Measurements from ENCODE around the gene UPK1B.
"Not testable (repeated sequence)": the region's sequence is repeated elsewhere in the genome, so short reads cannot be mapped to it uniquely, and the experiment has no call there.

The UPK1B gene

DNA sequence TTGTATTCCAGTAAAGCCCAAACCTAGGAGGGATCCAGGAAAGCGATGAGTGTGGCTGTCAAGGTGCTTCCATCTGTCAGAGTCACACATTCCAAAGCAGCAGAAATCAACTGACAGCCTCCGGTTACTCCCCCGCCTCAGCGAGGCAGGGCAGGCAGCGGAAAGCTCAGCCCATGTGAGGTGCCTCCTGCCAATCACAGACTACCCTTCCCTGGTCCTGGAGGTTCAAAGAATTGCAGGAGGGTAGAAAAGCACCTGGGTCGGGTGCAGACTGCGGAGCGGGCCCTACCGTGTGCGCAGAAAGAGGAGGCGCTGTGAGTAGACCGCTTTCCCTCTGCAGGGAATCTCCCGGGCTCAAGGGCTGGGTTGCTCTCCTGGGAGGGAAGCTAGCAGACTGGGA lies at the start of gene UPK1B:
Gene UPK1B (plus strand): TSS at position 274 of the 400 bp plus-strand sequence. CDS start 13,144 bp downstream, outside the sequence.
- no peak for DNase-seq (ENCODE audit: low spot score)

DNA sequence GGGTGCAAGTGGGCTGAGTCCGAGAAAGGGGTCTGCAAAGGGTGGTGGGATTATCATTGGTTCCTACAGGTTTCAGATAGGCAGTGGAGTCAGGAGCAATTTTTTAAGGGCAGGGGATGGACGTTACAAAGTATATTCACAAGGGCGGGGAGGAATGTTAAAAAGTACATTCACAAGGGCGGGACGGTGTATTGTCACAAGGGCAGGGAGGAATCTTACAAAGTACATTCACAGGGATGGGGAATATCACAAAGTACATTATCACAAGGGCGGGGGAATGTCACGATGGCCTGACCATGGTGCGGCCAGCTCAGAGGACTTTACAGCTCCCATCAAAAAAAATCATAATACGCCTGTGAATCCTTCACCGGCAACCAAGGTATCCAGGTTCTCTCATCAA lies 48.1 kb upstream of the UPK1B start:
- DNase-seq (ENCODE audit: low spot score) = no peak

DNA sequence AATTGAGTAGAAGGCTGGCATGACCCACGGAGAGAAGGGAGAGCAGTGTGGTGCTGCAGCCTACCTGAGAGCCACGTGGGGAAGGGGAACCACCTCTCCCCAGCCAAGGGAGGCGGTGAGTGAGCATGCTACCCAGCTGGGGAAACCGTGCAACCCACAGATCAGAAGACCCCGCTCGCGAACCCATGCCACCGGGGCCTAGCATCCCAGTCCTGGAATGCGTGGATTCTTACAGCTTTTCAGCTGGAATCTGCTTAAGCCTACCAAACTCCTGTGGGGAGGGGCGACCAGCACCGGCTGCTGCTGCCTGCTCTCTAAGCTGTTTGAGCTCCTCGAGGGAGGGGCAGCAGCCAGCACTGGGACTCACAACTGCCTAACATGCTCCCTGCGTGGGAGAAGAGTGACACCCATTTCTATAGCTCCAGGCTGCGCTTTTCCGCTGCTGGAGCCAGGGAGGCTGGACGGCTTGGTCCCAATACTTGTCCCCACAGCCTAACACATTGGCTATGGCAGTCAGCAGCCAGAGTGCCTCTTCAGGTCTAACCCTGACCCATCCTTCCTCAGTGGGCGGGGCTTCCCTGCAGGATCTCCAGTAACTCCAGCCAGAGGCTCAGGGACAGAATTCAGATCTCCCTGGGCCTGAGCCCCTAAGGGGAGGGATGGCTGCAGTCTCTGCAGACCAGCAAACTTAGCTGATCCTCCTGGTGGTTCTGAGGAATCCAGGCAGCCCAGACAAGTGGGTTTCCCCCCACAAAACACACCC lies 47.5 kb upstream of the UPK1B start:
- no peak for DNase-seq (ENCODE audit: low spot score)

DNA sequence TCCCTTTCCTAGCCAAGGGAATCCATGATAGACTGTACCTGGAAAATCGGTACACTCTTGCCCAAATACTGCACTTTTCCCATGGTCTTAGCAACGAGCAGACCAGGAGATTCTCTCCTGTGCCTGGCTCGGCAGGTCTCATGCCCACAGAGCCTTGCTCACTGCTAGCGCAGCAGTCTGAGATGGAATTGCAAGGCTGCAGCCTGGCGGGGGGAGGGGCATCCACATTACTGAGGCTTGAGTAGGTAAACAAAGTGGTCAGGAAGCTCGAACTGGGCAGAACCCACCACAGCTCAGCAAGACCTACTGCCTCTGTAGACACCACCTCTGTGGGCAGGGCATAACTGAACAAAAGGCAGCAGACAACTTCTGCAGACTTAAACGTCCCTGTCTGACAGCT lies 43.1 kb upstream of the UPK1B start:
- DNase-seq (ENCODE audit: low spot score) = not testable (repeated sequence)

DNA sequence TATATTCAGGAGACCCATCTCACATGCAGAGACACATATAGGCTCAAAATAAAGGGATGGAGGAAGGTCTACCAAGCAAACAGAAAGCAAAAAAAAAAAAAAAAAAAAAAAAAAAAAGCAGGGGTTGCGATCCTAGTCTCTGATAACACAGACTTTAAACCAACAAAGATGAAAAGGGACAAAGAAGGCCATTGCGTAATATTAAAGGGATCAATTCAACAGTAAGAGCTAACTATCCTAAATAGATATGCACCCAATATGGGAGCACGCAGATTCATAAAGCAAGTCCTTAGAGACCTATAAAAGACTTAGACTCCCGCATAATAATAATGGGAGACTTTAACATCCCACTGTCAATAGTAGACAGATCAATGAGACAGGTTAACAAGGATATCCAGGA lies 41.1 kb upstream of the UPK1B start:
- not testable (repeated sequence) for DNase-seq (ENCODE audit: low spot score)

DNA sequence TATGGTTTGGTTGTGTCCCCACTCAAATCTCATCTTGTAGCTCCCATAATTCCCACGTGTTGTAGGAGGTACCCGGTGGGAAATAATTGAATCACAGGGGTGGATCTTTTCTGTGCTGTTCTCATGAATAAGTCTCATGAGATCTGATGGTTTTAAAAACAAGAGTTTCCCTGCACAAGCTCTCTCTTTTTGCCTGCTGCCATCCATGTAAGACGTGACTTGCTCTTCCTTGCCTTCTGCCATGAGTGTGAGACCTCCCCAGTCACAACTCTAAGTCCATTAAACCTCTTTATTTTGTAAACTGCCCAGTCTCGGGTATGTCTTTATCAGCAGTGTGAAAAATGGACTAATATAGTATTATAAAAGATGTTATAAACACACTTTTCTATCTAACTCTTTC lies 34.0 kb upstream of the UPK1B start:
- DNase-seq (ENCODE audit: low spot score) = not testable (repeated sequence)

DNA sequence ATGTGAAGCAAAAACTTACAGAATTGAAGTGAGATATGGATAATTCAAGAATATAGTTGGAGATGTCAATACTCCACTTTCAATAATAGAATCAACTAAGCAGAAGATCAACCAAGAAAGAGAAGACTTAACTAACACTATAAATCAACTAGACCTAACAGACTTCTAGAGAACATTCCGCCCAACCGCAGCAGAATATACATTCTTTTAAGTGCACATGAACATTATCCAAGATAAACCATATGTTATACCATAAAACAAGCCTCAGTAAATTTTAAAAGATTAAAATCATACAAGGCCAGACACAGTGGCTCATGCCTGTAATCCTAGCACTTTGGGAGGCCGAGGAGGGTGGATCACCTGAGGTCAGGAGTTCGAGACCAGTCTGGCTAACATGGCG lies 32.9 kb upstream of the UPK1B start:
- no peak for DNase-seq (ENCODE audit: low spot score)

DNA sequence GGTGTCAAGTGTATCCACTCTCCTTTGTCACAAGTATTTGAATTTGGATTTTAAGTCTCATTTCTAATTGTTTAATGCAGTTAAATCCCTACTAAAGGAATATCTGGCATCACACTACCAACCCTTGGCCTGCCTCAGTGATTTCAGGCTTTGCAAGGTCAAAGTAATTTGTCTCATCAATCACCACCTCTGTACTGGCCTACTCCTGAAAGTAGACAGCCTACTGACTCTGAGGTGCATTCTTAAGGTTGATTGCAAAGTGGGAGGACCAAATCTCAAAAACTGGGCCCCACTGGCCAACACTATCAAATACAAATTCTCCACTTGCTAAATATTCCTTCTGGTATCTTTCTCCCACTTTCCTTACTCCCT lies 28.3 kb upstream of the UPK1B start:
- DNase-seq (ENCODE audit: low spot score) = no peak

DNA sequence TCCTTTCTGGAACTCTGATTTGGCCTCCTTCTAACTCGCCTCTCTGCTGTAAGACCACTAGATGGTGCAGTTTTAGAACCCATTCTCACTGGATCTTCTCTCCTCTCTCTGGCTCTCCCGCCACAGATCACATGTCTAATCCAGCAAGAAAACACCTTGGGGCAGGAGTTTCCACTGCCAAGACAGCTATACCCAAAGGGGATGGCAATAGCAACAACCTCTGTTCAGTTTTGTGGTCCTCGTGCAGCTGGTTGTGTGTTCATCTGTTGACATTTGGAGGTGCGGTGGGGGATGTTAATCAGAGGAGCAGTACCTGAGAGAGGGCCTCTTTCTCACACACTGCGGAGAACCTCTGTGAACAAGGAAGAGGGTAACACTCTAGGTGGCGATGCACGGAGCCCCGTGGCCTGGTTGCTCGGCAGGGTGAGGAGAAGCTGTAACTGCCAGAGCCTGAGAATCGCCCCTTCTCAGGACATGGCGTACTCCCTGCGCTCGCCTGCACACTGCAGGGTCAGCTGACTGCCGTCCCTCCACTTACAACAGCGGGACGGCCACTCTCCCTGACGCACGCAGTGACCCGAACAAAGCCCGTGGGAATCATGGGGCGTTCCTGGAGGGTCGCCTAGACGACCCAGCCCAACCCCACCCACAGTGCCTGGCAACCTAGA lies 27.8 kb upstream of the UPK1B start, which contains the start of gene TEX55:
Gene TEX55 (plus strand): TSS at position 666 of the 668 bp plus-strand sequence. CDS start 25 bp downstream, outside the sequence.
- DNase-seq (ENCODE audit: low spot score) = peak; percentile 49

DNA sequence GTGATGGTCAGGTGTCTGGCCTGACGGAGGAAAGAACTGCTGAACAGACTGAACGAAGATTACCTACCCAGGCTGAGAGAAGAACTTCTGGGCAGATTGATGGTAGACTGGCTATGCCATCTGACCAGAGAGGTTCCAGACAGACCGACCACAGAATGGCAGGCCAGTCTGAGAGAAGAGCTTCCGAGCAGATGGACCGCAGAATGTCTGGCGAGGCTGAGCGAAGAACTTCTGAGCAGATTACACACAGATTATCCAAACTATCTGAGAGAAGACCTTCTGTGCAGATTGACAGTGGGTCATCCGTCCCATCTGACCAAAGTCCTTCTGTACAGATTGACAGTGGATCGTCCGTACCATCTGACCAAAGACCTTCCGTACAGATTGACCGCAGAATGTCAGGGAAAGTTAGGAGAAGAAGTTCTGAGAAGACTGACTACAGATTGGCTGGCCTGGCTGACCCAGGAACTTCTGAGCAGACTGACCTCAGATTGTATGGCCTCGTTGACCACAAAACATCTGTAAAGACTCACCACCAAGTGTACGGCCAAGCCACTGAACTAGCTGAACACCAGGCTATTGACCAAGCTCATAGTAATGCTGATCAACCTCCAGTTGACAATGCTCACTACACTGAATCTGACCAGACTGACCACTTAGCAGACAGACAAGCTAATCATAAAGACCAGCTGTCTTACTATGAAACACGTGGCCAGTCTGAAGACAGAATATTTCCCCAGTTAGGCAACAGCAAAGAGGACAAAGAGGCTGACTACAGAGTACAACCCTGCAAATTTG lies 26.6 kb upstream of the UPK1B start:
- DNase-seq (ENCODE audit: low spot score) = no peak

DNA sequence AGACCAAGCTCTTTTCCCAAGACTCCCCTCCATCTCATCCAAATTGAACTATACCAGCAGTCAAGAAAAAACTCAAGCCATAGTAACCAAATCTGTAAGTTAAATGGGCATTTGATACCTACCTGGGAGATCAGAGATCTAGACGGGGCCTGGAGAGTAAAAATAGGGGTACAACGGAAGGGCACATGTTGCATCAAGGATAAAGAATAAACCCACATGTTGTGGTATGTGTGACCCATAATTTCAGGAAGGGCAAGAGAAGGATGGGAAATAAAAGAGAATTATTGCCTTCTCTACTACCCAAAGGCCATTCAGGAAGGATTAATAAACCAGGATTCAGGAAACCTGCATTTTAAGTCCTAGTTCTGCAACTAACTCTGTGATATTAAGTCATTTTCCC lies 25.9 kb upstream of the UPK1B start:
- no peak for DNase-seq (ENCODE audit: low spot score)

DNA sequence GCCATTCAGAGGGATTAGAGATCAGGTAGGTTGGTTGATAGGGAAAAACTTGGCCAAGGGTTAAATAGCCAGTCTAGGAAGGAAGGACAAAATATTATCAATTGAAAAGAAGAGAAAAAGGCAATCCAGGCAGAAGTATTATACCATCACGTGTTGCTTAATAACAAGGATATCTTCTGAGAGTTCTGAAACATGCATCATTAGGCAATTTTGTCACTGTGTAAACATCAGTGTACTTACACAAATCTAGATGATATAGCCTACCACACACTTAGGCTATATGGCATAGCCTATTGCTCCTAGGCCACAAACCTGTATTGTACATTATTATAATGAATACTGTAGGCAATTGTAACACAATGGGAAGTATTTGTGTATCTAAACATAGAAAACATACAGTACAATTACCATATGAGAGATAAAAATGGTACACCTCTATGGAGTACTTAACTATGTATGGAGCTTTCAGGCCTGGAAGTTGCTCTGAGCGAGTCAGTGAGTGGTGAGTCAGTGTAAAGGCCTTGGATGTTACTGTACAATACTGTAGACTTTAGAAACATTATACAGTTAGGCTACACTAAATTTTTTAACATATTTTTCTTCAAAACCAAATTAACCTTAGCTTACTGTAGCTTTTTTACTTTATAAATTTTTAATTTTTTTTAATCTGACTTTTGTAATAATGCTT lies 24.8 kb upstream of the UPK1B start:
- no peak for DNase-seq (ENCODE audit: low spot score)

DNA sequence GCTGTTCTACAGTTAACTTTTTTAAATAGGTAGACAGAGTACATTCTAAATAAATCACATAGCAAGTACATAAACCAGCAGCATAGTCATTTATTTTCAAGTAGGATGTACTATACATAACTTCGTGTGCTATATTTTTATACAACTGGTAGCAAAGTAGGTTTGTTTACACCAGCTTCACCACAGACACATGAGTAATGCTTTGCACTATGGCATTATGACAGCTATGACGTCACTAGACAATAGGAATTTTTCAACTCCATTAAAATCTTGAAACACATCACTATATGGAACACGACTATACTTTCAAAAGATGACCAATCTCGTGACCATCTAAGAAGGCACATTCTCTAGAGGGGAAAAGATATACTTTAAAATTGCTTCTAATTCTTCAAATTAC lies 23.9 kb upstream of the UPK1B start:
- no peak for DNase-seq (ENCODE audit: low spot score)

DNA sequence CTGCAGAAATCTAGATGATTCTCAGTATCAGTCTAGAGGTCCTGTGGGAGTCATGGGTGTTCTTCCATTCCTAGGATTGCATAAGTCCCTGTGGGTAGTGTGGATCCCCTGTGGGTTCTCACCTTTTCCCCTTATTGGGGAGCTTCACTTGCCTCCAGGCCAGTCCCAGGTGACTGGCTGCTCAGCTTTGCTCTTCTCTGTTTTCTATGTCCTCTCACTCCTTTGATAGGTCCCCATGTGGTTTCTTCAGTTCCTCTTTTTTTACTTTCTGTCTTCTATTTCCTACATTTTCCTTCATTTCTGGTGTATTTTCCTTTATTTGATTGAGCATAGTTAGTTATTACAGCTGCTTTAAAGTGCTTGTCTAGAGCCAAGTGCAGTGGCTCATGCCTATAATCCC lies 16.5 kb upstream of the UPK1B start:
- no peak for DNase-seq (ENCODE audit: low spot score)

DNA sequence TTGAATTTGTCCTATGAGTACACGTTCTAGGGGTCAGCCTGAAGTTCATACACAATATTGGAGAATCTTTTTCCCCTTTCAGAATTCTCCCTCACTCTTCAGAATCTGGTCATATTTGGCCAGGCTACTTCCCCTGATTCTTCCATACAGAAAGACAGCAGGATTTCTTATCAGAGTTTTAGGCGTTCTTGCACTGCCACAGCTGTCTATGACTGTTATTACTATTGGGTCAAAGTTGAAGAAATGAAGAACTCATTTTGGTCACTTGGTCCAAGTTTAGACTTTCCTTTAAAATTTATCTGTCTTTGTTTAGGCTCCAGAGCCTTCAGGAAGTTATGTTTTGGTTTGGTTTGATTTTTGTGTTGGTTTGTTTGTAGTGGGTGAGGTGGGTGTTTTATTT lies 15.4 kb upstream of the UPK1B start:
- DNase-seq (ENCODE audit: low spot score) = no peak

DNA sequence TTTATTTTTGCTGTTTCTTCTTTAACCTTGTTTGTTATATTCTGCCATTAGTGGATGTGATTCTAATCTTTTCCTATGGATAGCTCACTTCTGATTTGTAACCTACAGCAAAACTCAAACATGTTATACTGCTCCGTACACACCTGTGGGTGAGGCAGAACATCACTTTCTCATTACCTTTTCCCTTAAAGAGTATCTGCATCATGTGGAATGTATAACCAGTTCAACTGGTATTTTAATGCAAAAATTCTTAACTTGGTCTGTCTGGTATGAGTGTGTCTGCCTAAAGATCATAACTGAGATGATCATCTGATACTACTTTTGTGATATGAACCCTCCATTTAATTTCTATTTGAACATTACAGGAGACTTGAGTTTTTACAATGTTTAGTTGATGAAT lies 13.0 kb upstream of the UPK1B start:
- no peak for DNase-seq (ENCODE audit: low spot score)

DNA sequence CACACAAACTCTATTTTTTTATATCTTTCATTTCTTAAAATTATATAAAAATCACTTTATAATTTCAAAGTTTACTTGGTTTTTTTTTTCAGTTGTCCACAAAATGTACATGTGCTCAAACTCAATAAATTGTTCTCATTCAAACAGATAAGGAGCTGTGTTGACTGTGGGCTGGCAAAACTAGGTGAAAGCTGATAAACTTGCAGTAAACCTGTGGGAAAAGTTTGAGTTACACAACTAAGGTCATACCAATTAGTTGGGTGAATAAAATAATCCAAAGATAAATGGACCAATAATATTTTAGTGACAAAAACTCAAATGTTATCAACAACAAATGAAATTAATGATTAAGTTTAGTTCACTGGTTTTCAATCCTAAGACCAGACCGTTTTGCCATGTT lies 12.6 kb upstream of the UPK1B start:
- DNase-seq (ENCODE audit: low spot score) = no peak

DNA sequence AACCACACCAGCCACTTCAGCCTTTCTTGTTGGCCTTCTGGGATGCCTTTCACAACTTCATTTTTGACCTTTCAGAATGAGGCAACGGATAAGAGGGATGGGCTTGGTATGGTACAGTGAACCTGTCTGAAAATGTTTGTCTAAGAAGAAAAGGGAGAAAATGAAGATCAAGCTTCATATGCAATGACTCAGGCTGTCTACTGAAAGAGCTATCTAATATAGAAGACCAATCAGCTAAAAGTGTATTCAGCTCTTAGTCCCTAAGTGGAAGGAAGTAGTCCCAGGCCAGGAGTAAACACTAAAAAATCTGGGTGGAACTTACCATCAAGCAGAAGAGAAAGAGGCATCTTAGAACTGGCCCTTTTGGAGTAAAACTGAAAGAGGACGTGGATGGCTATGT lies 12.2 kb upstream of the UPK1B start:
- DNase-seq (ENCODE audit: low spot score) = no peak

DNA sequence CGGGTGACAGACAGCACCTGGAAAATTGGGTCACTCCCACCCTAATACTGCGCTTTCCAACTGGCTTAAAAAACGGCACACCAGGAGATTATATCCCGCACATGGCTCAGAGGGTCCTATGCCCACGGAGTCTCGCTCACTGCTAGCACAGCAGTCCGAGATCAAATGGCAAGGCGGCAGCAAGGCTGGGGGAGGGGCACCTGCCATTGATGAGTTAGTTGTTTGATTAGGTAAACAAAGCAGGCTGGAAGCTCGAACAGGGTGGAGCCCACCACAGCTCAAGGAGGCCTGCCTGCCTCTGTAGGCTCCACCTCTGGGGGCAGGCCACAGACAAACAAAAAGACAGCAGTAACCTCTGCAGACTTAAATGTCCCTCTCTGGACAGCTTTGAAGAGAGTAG lies 8.7 kb upstream of the UPK1B start:
- not testable (repeated sequence) for DNase-seq (ENCODE audit: low spot score)

DNA sequence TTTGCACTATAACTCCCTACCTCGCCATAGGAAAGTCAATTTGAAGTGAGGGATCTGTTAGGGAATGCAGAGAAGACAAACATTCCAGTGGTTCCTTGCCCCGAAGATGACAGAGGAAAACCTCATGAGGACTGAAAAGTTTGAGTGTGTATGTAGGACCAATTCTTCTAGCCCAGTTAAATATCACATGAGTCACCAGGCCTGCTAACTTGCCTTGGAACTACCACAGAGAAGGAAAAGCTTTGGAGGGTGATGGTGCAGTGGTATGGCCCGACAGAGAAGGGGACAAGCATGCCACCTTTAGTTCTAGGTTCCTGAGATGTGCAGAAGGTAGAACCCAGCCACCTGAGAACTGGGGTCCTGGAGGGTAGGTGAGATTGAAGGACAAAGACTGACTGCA lies 2.6 kb upstream of the UPK1B start:
- no peak for DNase-seq (ENCODE audit: low spot score)

DNA sequence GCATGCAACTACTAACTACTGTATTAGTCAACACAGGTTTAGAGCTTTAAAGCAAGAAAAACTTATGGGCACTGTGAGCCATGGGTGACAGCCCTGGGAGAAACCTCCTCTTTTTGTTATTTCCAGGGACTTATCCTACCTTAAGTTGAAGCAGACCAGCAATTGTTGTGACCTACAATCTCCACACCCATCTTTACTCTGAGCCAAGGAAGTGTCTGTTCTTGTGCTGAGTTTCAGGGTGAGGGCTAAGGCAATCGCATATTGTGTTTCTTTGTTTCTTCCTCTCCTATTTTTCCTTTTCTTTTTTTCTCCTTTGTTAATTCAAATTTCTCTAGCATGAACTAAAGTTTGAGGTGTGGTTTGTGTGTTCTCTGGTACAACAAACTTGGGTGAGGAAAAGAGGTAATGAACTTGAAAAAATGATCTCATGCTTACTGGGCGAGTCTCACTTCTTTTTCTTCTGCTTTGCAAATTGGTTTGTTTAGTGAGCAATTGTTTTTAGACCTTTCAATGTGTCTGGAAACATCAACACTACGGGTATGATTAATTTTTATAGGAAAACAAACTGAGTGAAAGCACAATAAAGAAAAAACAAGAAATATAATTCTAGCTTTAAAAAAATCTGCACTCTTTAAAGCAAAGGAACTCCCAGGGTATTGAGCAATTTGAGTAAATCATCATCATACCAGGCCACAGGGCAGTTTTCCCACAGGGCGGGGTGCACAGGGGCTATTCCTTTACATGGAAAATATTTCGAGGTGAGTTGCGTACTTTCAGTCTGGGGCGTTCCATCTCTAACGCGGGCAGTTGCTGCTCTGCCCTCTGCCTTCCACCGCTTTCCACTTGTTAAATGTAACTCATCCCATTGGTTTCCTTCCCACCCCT lies 2.7 kb downstream of the UPK1B start:
- no peak for DNase-seq (ENCODE audit: low spot score)

Measured in HuH-7.5 (cell line).